Measurements from ENCODE around the gene SLC24A3.

DNA sequence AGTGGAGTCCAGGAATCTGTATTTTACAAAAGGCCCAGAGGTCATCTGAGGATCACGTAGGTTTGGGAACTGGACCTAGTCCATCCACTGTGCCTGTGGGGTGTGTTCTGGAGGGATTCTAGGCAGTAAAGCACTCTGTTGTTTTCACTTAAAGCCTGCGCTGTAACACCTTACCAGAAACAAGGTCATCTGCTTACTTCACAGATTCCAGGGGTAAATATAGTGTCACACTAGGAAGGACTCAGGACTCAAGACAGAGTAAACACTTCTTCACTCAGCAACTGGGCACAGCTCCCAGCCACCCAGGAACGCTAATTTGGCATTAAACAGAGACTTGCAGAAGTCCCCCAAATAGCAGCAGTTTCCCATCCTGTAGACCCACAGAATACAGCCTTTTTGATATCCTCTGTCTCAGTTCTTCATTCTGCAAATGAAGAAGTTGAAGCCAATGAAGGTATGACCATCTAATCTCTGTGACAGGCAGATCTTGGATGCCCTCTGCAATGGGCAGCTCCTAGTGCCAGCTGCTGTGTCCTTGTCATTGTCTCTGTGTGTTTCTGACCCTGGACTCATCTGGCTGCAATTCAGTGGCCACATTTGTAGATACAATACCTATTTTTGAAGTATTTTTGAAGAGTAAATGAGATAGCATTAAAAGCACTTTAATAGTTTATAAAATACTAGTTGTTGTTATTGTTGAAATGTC lies 129.1 kb downstream of the SLC24A3 start:
- TF ChIP-seq, protein P1, sequence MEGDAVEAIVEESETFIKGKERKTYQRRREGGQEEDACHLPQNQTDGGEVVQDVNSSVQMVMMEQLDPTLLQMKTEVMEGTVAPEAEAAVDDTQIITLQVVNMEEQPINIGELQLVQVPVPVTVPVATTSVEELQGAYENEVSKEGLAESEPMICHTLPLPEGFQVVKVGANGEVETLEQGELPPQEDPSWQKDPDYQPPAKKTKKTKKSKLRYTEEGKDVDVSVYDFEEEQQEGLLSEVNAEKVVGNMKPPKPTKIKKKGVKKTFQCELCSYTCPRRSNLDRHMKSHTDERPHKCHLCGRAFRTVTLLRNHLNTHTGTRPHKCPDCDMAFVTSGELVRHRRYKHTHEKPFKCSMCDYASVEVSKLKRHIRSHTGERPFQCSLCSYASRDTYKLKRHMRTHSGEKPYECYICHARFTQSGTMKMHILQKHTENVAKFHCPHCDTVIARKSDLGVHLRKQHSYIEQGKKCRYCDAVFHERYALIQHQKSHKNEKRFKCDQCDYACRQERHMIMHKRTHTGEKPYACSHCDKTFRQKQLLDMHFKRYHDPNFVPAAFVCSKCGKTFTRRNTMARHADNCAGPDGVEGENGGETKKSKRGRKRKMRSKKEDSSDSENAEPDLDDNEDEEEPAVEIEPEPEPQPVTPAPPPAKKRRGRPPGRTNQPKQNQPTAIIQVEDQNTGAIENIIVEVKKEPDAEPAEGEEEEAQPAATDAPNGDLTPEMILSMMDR (IDR thresholded peaks at IDR 0.05): no peak
- TF ChIP-seq POLR2A (IDR thresholded peaks at IDR 0.05): no peak
